Uterus (tissue), 4 donors: ENCODE measurements around the gene BMPR1B. TPM values are rescaled to one million over a fixed set of nuclear protein-coding genes. Genes with fewer than 3 reads are reported as not detected.

Source experiments
- DNase-seq, 2 donors: peaks; one replicate each; pipeline ENCODE4 v3.0.0-alpha.2; 2019 to 2020
- H3K27ac ChIP-seq, 2 donors: fragments of 200-600 bp; sonication (generic); 1 replicate in 1 of 2; 2 replicates in 1 of 2; pipeline ENCODE4 v1.5.1; 2016 to 2018
- H3K27me3 ChIP-seq, 2 donors: fragments of 200-600 bp; sonication (generic); one replicate each; pipeline ENCODE4 v1.5.1; 2018 to 2019; ENCODE audit warnings: control low read depth in 1 of 2
- H3K36me3 ChIP-seq, 2 donors: fragments of 200-600 bp; sonication (generic); one replicate each; pipeline ENCODE4 v1.5.1; 2019; ENCODE audit warnings: control low read depth in 1 of 2
- H3K4me1 ChIP-seq, 2 donors: fragments of 200-600 bp; sonication (generic); one replicate each; pipeline ENCODE4 v1.5.1; 2018 to 2019; ENCODE audit warnings: control low read depth in 1 of 2
- H3K4me3 ChIP-seq, 2 donors: fragments of 200-600 bp; sonication (generic); 1 replicate in 1 of 2; 2 replicates in 1 of 2; pipeline ENCODE4 v1.5.1; 2018 to 2019; ENCODE audit warnings: mild to moderate bottlenecking in 1 of 2
- H3K9me3 ChIP-seq, 2 donors: fragments of 200-600 bp; sonication (generic); one replicate each; pipeline ENCODE4 v1.5.1; 2019; ENCODE audit warnings: control low read depth in 1 of 2
- POLR2A ChIP-seq, 2 donors: fragments of 450-650 bp; IDR thresholded peaks; one replicate each; pipeline ENCODE4 v1.6.1; 2016; ENCODE audit warnings: antibody characterized with exemption in 2 of 2, mild to moderate bottlenecking in 1 of 2, moderate library complexity in 1 of 2
- intact Hi-C: fragments of 100-400 bp; cut with DNase I; formaldehyde crosslinking; loops from one replicate; pipeline ENCODE4 v1.15.1; 2023; ENCODE audit warnings: low total_unique reads
- total RNA-seq, 4 donors: library from RNA; depleted of rRNA in 3 of 4; stranded (reverse); fragments of >200 nt in 3 of 4; gene quantifications; one replicate each; pipeline versions ENCODE4 v1.1.0 to v1.2.4, GENCODE V29; 2014 to 2023
- TF ChIP-seq, protein P1 (sequence below), 4 experiments: fragments of 200-600 bp in 2 of 4; fragments of 450-650 bp in 2 of 4; sonication (generic) in 2 of 4; IDR thresholded peaks; one replicate each; pipeline ENCODE4 v1.5.1; 2016 to 2019; ENCODE audit warnings: antibody characterized with exemption in 4 of 4, mild to moderate bottlenecking in 2 of 4, moderate library complexity in 1 of 4
- donor health status: DM: yes; HTN: yes; CAD: no.

The BMPR1B gene
- total RNA-seq, 4 donors from 2014 or later: under 0.01 to 13.6 (median 3.3) TPM

DNA sequence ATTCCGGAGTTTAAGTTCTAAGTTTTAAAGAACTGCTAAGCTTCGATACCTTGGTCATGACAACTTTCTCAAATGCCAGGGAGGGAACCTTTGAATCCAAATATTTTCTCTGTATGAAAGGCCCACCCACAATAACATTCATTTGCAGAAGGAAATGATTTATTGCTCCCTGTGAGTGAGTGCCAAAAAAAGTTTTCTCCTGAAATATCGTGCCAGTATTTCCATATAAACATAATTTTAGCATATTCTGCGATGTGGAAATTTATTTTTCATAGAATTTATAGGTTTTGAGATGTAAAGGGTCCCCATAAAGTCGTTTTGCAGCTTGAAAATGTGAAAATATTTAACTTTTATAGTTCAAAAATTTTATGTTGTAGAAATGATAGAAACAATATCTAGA, 53.9 kb downstream of the BMPR1B start:
- H3K27ac ChIP-seq: no peak overlapping the region
- H3K4me3 ChIP-seq: no peak overlapping the region

DNA sequence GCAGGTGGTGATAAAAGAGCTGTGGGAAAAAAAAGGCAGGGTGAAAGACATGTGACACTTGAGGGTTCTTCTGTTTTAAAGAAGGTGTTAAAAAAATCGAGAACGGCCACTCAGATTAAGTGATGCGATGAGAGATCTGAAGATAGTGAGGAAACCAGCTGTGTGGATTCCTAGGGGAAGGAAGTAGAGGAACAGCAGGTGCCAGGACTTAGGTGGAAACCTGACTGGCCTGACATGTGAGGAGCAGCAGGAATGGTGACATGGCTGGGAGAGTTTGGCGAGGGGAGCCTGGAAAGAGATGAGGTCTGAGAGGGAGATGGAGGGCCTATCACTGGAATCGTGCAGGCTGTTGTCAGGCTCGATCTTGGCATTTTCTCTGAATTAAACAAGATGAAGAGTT, 55.5 kb downstream of the BMPR1B start:
- no peak overlapping the region for H3K4me3 ChIP-seq
- intact Hi-C loops: no loop called here
- no peaks in the 10 kb centered on the region for H3K27me3 ChIP-seq
- TF ChIP-seq POLR2A (IDR thresholded peaks at IDR 0.05): no peak
- TF ChIP-seq, protein P1, sequence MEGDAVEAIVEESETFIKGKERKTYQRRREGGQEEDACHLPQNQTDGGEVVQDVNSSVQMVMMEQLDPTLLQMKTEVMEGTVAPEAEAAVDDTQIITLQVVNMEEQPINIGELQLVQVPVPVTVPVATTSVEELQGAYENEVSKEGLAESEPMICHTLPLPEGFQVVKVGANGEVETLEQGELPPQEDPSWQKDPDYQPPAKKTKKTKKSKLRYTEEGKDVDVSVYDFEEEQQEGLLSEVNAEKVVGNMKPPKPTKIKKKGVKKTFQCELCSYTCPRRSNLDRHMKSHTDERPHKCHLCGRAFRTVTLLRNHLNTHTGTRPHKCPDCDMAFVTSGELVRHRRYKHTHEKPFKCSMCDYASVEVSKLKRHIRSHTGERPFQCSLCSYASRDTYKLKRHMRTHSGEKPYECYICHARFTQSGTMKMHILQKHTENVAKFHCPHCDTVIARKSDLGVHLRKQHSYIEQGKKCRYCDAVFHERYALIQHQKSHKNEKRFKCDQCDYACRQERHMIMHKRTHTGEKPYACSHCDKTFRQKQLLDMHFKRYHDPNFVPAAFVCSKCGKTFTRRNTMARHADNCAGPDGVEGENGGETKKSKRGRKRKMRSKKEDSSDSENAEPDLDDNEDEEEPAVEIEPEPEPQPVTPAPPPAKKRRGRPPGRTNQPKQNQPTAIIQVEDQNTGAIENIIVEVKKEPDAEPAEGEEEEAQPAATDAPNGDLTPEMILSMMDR (IDR thresholded peaks at IDR 0.05): no peak
- no peak overlapping the region for H3K27ac ChIP-seq
- DNase-seq: no peak
- H3K4me1 ChIP-seq: no peaks in the 10 kb centered on the region
- H3K36me3 ChIP-seq: no peaks in the 10 kb centered on the region
- H3K9me3 ChIP-seq: no peaks in the 10 kb centered on the region

More for the DNA sequence above, 53.9 kb downstream of the BMPR1B start:
- H3K9me3 ChIP-seq: no peaks in the 10 kb centered on the region
- no peak for TF ChIP-seq POLR2A (IDR thresholded peaks at IDR 0.05)
- TF ChIP-seq, protein P1 (IDR thresholded peaks at IDR 0.05): no peak
- H3K27me3 ChIP-seq: no peaks in the 10 kb centered on the region
- DNase-seq: no peak
- no peaks in the 10 kb centered on the region for H3K4me1 ChIP-seq
- no peaks in the 10 kb centered on the region for H3K36me3 ChIP-seq
- intact Hi-C loops: no loop called here

DNA sequence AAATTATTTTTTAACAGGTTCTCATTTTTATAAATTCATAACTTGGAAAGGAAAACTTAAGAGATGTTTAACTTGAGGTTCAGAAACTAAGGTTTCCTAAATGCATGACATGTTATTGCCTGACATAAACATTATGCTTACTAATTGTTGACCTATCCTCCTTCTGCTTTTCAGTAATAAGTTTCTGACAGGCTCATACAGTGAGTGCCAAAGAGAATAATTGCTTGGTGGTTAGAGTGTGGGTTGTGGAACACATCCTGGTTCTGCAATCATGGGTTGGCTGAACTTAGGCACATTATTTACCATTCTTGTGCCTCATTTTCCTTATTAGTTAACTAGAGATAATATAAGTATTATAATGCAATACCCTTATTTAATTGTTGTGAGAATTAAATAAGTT, 56.5 kb downstream of the BMPR1B start:
- intact Hi-C loops: no loop called here
- TF ChIP-seq, protein P1 (IDR thresholded peaks at IDR 0.05): no peak
- no peak for TF ChIP-seq POLR2A (IDR thresholded peaks at IDR 0.05)
- DNase-seq: no peak
- Histone ChIP-seq H3K9me3 (no peaks in the 10 kb centered on the region), H3K27me3 (no peaks in the 10 kb centered on the region), H3K36me3 (no peaks in the 10 kb centered on the region), H3K27ac (no peak overlapping the region), H3K4me3 (no peak overlapping the region), H3K4me1 (no peaks in the 10 kb centered on the region)

DNA sequence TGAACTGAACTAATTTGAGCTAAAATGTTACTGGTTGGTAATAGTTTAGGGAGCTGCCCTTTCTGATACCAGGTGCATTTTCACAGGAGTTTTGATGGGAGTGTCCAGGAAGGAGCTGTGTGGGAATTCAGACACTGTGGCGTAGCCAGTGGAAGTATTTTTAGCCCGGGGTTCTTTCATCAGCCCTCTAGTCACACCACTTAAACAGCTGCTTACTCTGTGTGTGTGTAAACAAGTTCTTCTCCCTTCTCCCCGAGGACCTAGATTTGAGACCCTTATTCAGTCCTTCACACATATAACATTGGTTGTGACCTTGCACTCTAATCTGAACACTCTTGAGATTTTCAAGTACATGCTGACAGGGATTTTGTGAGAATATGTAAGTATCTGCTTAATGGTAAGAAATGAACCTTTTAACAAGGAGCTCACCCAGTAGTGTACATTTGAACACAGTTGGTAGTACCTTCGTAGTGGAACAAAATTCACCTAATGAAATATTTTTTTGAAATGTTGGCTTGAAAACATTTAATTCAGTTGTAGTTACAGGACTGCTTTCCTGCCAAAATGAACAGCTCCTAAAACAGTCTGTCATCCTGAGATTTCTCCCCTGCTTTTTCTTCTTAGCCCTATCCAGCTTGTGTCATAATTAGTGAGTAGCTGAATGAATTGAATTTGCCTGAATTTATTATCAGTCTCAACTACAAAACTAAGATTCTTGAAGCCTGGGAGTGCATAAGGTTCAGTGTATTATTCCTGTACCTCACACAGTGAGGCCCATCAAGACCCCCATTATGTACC, 61.8 kb downstream of the BMPR1B start:
- DNase-seq: no peak
- no peak overlapping the region for H3K4me3 ChIP-seq
- no peak for TF ChIP-seq POLR2A (IDR thresholded peaks at IDR 0.05)
- TF ChIP-seq, protein P1 (IDR thresholded peaks at IDR 0.05): no peak
- no peaks in the 10 kb centered on the region for H3K27me3 ChIP-seq
- H3K9me3 ChIP-seq: no peaks in the 10 kb centered on the region
- no peak overlapping the region for H3K27ac ChIP-seq
- no peaks in the 10 kb centered on the region for H3K36me3 ChIP-seq
- intact Hi-C loops: no loop called here
- no peaks in the 10 kb centered on the region for H3K4me1 ChIP-seq

DNA sequence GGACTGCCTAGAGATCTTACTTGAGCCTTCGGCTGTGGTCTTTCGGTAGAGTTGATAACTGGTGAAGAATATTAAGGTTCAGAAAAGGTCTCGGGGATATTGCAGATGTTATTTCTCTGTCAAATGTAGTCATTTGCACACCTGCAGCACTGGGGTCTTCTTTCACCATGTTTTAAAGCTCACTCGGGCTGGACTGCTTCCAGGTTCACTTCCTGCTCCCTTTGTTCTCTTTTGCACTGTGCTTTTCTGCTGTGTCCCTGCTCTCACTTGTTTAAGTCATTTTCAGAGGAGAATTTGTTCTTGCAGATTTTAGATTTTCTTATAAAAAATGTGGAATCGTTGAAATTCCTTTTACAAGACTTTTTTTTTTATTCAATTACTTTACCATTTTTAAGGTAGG, 68.5 kb downstream of the BMPR1B start:
- Histone ChIP-seq H3K27ac (no peak overlapping the region), H3K4me1 (no peaks in the 10 kb centered on the region), H3K4me3 (no peak overlapping the region), H3K36me3 (no peaks in the 10 kb centered on the region), H3K27me3 (no peaks in the 10 kb centered on the region), H3K9me3 (no peaks in the 10 kb centered on the region)
- no peak for DNase-seq
- TF ChIP-seq, protein P1 (IDR thresholded peaks at IDR 0.05): no peak
- no peak for TF ChIP-seq POLR2A (IDR thresholded peaks at IDR 0.05)
- intact Hi-C loops: no loop called here
